Right lobe of liver (tissue), 6 donors: ENCODE results near the gene ALDH1A3. TPM values are rescaled to one million over a fixed set of nuclear protein-coding genes. Genes with fewer than 3 reads are reported as not detected.
A peak's percentile ranks its signal among the peaks of the same experiment; 100 is the strongest.

ENCODE experiments used
- ATAC-seq, 4 donors: fragments of 200-7000 bp; cut with Tn5 transposase; one replicate each; pipeline ENCODE4 v1.9.1; 2020; ENCODE audit warnings: mild to moderate bottlenecking in 4 of 4, moderate library complexity in 4 of 4
- DNase-seq, 3 donors: peaks; one replicate each; pipeline ENCODE4 v3.0.0-alpha.2; 2020
- H3K27ac ChIP-seq, 3 donors: fragments of 200-600 bp; one replicate each; pipeline ENCODE4 v1.8.0; 2022
- H3K27me3 ChIP-seq, 2 donors: fragments of 200-600 bp; one replicate each; pipeline ENCODE4 v1.8.0; 2022
- H3K36me3 ChIP-seq, 4 donors: fragments of 200-600 bp; sonication (generic) in 1 of 4; one replicate each; pipeline versions ENCODE4 v1.5.1 to v1.8.0; 2017 to 2022; ENCODE audit warnings: control low read depth in 1 of 4
- H3K4me1 ChIP-seq, 4 donors: fragments of 200-600 bp; sonication (generic) in 1 of 4; one replicate each; pipeline versions ENCODE4 v1.5.1 to v1.8.0; 2017 to 2022; ENCODE audit warnings: control low read depth in 1 of 4
- H3K4me3 ChIP-seq, 3 donors: fragments of 200-600 bp; one replicate each; pipeline ENCODE4 v1.8.0; 2022
- H3K9me3 ChIP-seq, 4 donors: fragments of 200-600 bp; sonication (generic) in 1 of 4; one replicate each; pipeline versions ENCODE4 v1.5.1 to v1.8.0; 2017 to 2022; ENCODE audit warnings: control low read depth in 1 of 4
- POLR2A ChIP-seq: fragments of 450-650 bp; IDR thresholded peaks from one replicate; pipeline ENCODE4 v1.6.1; 2017; ENCODE audit warnings: antibody characterized with exemption, mild to moderate bottlenecking
- WGBS: methylation state at CpG from one replicate; pipeline ENCODE4 v1.1.6; 2018; ENCODE audit warnings: low coverage, low lambda C conversion rate; ENCODE audit not compliant: insufficient coverage; ENCODE audit errors: missing lambda C conversion rate; 5-methylcytosine and 5-hydroxymethylcytosine counted together
- intact Hi-C, 2 donors: fragments of 100-400 bp; cut with DNase I; formaldehyde crosslinking; loops; one replicate each; pipeline versions ENCODE4 v1.11.2 to v1.14.1; 2022
- total RNA-seq, 6 experiments: library from RNA; depleted of rRNA in 2 of 6; stranded (reverse); fragments of >200 nt in 2 of 6; fragmentation: NEBNext Ultra II Directional in 3 of 6; extraction: Animal tissue kit (Norgen Biotek cat#: 25700) in 3 of 6; gene quantifications; one replicate each; pipeline versions ENCODE4 v1.1.0 to v1.2.4, GENCODE V29; 2016 to 2023
- TF ChIP-seq, protein P1 (sequence below), 4 donors: fragments of 200-600 bp in 3 of 4; fragments of 450-650 bp in 1 of 4; IDR thresholded peaks; one replicate each; pipeline versions ENCODE4 v1.5.1 to v1.8.0; 2016 to 2022; ENCODE audit warnings: antibody characterized with exemption in 4 of 4, mild to moderate bottlenecking in 2 of 4
- donor health status: DM: no; HTN: yes; CAD: no.
- donor health status: DM: no; HTN: no; CAD: no.
- donor health status: DM: no; HTN: no; CAD: no.
- donor health status: DM: no; HTN: yes; CAD: no.
- donor health status: DM: no; HTN: yes; CAD: no.

Gene ALDH1A3
- total RNA-seq, 6 experiments from 2014 or later = 1.6 to 7.8 (median 4.2) TPM

DNA sequence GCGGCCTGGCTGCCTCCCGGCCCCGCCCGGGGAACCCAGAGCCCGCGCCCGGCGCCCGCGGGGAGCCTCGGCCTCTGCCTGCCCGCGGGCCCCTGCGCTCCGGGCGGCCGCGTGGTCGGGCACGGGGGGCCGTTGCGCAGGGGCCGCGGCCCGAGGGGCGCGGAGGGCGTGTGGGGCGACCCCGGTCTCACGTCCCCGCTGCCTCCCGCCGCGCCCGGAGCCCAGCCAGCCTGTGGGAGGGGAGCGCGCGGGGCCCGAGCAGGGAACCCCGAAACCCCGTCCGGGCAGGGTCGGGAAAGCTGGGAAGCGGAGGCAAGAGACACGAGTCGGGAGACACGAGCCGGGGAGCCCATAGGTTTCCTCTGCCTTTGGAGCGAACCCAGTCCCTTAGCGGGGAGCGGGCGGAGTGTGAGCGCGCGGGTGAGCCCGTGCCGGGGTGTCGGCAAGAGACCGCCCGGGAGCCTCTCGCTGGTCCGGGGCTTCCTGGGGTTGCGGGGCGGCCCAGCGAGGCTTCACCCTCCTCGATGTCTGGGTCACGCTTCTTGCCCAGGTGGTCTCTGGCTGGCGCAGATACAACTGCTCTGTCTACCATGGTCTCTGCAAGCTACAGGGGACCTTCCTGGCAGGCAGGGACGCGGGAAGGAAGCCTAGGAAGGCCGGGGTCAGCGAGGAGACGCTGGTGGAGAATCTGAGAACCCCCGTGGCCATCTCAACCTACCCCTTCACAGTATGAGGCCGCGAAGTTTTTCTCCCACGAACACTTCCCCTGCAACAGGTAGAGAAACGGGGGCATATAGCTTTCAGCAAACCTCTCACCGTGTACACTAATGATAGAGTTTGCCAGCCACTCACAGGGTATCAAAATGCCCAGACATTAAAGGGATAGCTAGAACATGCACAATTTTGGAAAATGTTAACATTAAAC lies 40.1 kb downstream of the ALDH1A3 start:
- Histone ChIP-seq H3K27ac (peak overlapping the region in 2 of 3 donors; percentile 40 to 43), H3K4me1 (no peaks in the 10 kb centered on the region), H3K9me3 (no peaks in the 10 kb centered on the region), H3K36me3 (no peaks in the 10 kb centered on the region), H3K4me3 (peak overlapping the region; percentile 34 to 53 (median 39)), H3K27me3 (no peaks in the 10 kb centered on the region)
- 16% methylated on average over 6 of the region's 80 CpGs for WGBS
- intact Hi-C loops = loop anchor here (5.0 to 10.0 kb wide), 3 partner anchors 85 to 345 kb away; no protein-coding TSS in a partner anchor
- DNase-seq (peak; percentile 37 to 61 (median 47)), ATAC-seq (peak in 3 of 4 donors; percentile 8 to 19 (median 12))
- TF ChIP-seq POLR2A = no peak
- TF ChIP-seq, protein P1, sequence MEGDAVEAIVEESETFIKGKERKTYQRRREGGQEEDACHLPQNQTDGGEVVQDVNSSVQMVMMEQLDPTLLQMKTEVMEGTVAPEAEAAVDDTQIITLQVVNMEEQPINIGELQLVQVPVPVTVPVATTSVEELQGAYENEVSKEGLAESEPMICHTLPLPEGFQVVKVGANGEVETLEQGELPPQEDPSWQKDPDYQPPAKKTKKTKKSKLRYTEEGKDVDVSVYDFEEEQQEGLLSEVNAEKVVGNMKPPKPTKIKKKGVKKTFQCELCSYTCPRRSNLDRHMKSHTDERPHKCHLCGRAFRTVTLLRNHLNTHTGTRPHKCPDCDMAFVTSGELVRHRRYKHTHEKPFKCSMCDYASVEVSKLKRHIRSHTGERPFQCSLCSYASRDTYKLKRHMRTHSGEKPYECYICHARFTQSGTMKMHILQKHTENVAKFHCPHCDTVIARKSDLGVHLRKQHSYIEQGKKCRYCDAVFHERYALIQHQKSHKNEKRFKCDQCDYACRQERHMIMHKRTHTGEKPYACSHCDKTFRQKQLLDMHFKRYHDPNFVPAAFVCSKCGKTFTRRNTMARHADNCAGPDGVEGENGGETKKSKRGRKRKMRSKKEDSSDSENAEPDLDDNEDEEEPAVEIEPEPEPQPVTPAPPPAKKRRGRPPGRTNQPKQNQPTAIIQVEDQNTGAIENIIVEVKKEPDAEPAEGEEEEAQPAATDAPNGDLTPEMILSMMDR (IDR thresholded peaks at IDR 0.05) = no peak

DNA sequence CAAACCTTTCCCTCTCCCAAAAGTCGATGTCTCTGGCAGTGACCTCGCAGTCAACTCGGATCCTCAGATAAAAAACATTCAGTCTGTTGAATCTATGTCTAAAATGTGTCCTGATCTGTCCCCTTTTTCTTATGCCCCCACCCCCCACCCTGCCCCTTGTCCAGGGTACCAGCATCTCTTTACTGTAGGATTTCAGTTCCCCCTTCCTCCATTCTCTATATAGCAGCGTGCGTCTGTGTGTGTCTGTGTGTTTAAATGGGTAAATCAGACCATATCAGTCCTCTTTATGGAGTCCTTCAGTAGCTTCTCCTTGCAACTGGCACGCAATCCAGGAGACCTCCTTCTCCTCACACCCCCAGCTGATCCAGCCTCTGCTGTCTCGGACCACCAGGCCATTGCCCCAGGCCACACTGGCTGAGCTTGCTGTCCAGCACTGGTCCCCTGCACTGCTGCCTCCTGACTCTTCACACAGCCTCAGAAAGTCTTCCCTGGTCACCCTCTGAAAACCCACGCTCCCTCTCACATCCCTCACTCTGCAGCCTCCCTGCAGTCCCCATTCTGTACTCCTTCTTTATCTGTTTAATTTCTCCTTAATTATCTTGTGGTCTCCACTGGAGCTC lies 41.0 kb downstream of the ALDH1A3 start:
- H3K9me3 ChIP-seq = no peaks in the 10 kb centered on the region
- intact Hi-C loops = loop anchor here (10.0 kb wide), 2 partner anchors 84 to 344 kb away; no protein-coding TSS in a partner anchor
- DNase-seq (peak in 1 of 3 donors; percentile 36), ATAC-seq (no peak)
- H3K4me1 ChIP-seq = no peaks in the 10 kb centered on the region
- no peak overlapping the region for H3K4me3 ChIP-seq
- no peaks in the 10 kb centered on the region for H3K27me3 ChIP-seq
- H3K36me3 ChIP-seq = no peaks in the 10 kb centered on the region
- 73% methylated on average over 8 of the region's 8 CpGs for WGBS
- no peak overlapping the region for H3K27ac ChIP-seq
- TF ChIP-seq POLR2A = no peak

DNA sequence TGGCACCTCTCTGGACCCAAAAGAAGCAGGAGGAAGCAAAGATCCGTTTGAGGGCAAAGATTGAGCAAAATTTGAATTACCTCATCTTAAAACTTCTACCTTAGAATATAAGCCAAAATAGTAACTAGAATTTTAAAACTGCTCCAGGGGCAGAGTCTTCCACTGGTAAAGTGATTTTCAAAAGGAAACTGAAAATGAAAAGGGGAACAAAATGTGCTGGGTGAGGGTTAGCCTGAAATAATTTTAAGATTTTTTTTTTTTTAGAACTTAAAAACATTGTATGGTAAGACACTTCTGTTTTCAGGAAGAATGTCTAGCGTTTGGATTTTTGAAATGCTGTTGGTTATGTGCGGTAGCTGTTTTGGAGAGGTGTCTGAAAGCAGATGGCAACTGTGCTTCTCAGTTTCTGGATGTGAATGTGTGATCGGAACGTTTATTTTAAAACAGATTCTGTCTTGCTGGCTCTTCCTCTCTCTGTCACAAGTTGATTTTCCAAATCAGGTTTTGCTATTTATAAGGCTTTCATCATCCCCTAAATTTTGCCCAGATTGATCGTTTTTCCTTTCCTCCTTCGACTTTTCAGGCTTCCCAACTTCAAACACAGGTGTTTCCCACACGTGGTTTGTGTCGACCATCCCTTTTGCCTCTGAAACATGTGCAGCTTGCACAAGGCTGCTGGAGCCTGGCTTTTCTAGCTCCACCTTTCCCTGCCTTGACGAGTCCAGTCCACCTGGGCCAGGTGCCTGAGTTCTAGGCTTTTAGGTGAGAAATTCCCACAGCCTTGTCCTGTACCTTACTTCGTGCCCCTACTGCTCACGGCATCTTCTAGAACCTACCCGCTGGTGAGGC lies 42.8 kb downstream of the ALDH1A3 start:
- intact Hi-C loops = loop anchor here (10.0 kb wide), 2 partner anchors 82 to 342 kb away; no protein-coding TSS in a partner anchor
- ATAC-seq (no peak), DNase-seq (peak in 1 of 3 donors; percentile 33)
- Histone ChIP-seq H3K9me3 (no peaks in the 10 kb centered on the region), H3K4me3 (no peak overlapping the region), H3K36me3 (no peaks in the 10 kb centered on the region), H3K27me3 (no peaks in the 10 kb centered on the region), H3K4me1 (no peaks in the 10 kb centered on the region), H3K27ac (no peak overlapping the region)
- WGBS = 33% methylated on average over 13 of the region's 13 CpGs
- TF ChIP-seq, protein P1 (IDR thresholded peaks at IDR 0.05) = no peak
- no peak for TF ChIP-seq POLR2A

DNA sequence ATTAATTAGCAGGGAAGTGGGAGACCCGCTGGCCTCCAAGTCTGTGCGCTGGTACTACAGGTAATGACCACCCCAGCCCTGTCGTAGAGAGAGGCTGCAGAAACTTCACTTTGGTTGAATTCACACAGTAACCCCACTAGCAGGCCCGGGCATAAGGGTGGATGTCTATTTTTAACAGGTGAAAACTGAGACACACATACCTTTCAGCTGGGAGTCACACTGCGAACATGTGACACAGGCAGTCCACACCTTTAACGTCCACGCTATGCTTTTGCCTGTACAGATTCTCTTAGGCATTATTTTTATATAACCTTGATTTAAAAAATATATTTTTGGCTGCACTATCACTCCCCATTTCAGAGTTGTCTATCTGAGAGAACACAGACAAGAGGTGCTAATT lies 43.4 kb downstream of the ALDH1A3 start:
- no peak for DNase-seq

More for the DNA sequence above, 43.4 kb downstream of the ALDH1A3 start:
- no peaks in the 10 kb centered on the region for H3K36me3 ChIP-seq
- no peaks in the 10 kb centered on the region for H3K9me3 ChIP-seq
- no peak for ATAC-seq
- 80% methylated on average over 5 of the region's 7 CpGs for whole genome bisulfite sequencing
- H3K4me1 ChIP-seq = no peaks in the 10 kb centered on the region
- TF ChIP-seq POLR2A = no peak
- TF ChIP-seq, protein P1 (IDR thresholded peaks at IDR 0.05) = no peak
- H3K27me3 ChIP-seq = no peaks in the 10 kb centered on the region
- no peak overlapping the region for H3K27ac ChIP-seq
- no peak overlapping the region for H3K4me3 ChIP-seq
- intact Hi-C loops = loop anchor here (10.0 kb wide), 2 partner anchors 82 to 342 kb away; no protein-coding TSS in a partner anchor
